IPS-18a (cell line): ENCODE data around the gene TMEM121.
"Not testable (repeated sequence)": the region's sequence is repeated elsewhere in the genome, so short reads cannot be mapped to it uniquely, and the experiment has no call there.

Source experiments
- H3K27ac ChIP-seq: one replicate; pipeline ENCODE4 v1.5.1; 2013; ENCODE audit warnings: low read length
- H3K27me3 ChIP-seq: one replicate; pipeline ENCODE4 v1.6.1; 2013; ENCODE audit warnings: mild to moderate bottlenecking, low read length; ENCODE audit not compliant: control insufficient read depth, insufficient read depth
- H3K36me3 ChIP-seq: one replicate; pipeline ENCODE4 v1.6.1; 2013; ENCODE audit warnings: low read depth, low read length; ENCODE audit not compliant: control insufficient read depth
- H3K4me1 ChIP-seq: one replicate; pipeline ENCODE4 v1.6.1; 2013; ENCODE audit warnings: low read depth, low read length; ENCODE audit not compliant: control insufficient read depth
- H3K4me3 ChIP-seq: one replicate; pipeline ENCODE4 v1.5.1; 2013; ENCODE audit warnings: low read length
- H3K9ac ChIP-seq: one replicate; pipeline ENCODE4 v1.6.1; 2013; ENCODE audit warnings: mild to moderate bottlenecking, low read length, moderate library complexity
- H3K9me3 ChIP-seq: one replicate; pipeline ENCODE4 v1.6.1; 2013; ENCODE audit warnings: low read depth, low read length; ENCODE audit not compliant: control insufficient read depth

Gene TMEM121

GRCh38 chr14:105565185-105565919, 39.0 kb downstream of the TMEM121 start:
- H3K36me3 ChIP-seq, H3K4me1 ChIP-seq, H3K4me3 ChIP-seq, H3K27ac ChIP-seq, H3K27me3 ChIP-seq, H3K9ac ChIP-seq: not testable (repeated sequence)
- H3K9me3 ChIP-seq = peaks cover 33% of the 10 kb centered on the region

GRCh38 chr14:105566248-105567163, 40.1 kb downstream of the TMEM121 start:
- not testable (repeated sequence) for H3K36me3 ChIP-seq, H3K27me3 ChIP-seq, H3K9ac ChIP-seq, H3K4me3 ChIP-seq, H3K27ac ChIP-seq, H3K4me1 ChIP-seq
- H3K9me3 ChIP-seq = peaks cover 38% of the 10 kb centered on the region

- H3K36me3 ChIP-seq, H3K9ac ChIP-seq, H3K4me3 ChIP-seq, H3K27me3 ChIP-seq, H3K27ac ChIP-seq, H3K4me1 ChIP-seq: not testable (repeated sequence)
- peaks cover 37% of the 10 kb centered on the region for H3K9me3 ChIP-seq
Observed at GRCh38 chr14:105567164-105568103, 41.1 kb downstream of the TMEM121 start.

DNA sequence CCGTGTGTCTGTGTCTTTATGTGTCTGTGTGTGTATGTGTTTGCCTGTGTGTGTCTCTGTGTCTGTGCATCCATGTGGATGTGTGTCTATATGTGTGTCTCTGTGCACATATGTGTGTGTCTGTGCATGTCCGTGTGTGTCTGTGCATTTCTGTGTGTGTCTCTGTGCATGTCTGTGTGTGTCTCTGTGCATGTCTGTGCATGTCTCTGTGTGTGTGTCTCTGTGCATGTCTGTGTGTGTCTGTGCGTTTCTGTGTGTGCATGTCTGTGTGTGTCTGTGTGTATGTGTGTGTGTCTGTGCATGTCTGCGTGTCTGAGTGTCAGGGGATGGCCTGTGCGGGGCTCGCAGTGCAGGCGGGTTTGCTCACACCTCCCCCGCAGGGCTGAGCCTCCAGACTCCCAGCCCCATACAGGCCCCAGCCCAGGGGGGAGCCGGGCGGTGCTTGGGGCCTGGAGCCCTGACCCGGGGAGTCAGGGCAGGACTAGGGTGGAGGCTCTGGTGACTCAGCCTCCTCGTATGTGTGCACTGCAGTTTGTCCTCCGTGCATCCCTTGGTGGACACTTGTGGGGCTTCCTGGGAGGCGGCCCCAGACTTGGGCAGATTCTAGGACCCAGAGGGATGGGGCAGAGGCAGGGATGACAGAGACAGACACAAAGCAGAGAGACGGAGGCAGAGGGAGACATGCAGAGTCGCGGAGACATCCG, 41.9 kb downstream of the TMEM121 start:
- H3K9ac ChIP-seq, H3K27me3 ChIP-seq, H3K27ac ChIP-seq, H3K4me3 ChIP-seq, H3K36me3 ChIP-seq, H3K4me1 ChIP-seq: not testable (repeated sequence)
- H3K9me3 ChIP-seq = peaks cover 31% of the 10 kb centered on the region

DNA sequence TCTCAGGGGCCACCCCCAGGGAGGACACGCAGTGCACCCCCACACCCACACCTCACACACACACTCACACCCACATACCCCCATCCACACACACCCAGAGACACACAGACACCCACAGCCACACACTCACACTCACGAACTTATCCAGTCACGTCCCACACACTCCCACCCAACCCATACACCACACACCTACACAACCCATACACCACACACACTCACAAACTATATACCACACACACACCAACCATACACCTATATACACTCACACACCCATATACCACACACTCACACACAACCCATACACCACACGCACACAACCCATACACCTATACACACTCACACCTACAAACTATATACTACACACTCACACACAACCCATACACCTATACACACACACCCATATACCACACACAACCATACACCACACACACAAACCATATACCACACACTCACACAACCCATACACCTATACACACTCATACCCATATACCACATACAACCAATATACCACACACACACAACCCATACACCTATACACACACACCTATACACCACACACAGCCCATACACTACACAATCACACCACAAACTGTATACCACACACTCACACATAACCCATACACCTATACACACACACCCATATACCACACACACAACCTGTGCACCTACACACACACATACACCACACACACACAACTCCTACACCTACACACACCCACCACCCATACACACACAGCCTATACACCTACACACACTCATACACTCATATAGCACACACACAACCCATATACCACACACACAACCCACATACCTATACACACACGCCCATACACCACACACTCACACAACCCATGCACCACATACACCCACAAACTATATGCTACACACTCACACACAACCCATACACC, 42.7 kb downstream of the TMEM121 start:
- H3K27ac ChIP-seq = no peak overlapping the region
- H3K9ac ChIP-seq = no peak overlapping the region
- no peak overlapping the region for H3K4me3 ChIP-seq
- no peaks in the 10 kb centered on the region for H3K4me1 ChIP-seq
- no peaks in the 10 kb centered on the region for H3K36me3 ChIP-seq
- H3K27me3 ChIP-seq = no peaks in the 10 kb centered on the region
- peaks cover 32% of the 10 kb centered on the region for H3K9me3 ChIP-seq

- H3K4me1 ChIP-seq = no peaks in the 10 kb centered on the region
- H3K9me3 ChIP-seq = peaks cover 32% of the 10 kb centered on the region
- no peak overlapping the region for H3K4me3 ChIP-seq
- no peaks in the 10 kb centered on the region for H3K36me3 ChIP-seq
- no peak overlapping the region for H3K9ac ChIP-seq
- H3K27ac ChIP-seq = no peak overlapping the region
- H3K27me3 ChIP-seq = no peaks in the 10 kb centered on the region
Observed at GRCh38 chr14:105570482-105570881, 44.1 kb downstream of the TMEM121 start.

GRCh38 chr14:105571181-105571951, 45.0 kb downstream of the TMEM121 start:
- not testable (repeated sequence) for H3K27me3 ChIP-seq, H3K9ac ChIP-seq, H3K4me1 ChIP-seq, H3K4me3 ChIP-seq, H3K36me3 ChIP-seq, H3K27ac ChIP-seq
- H3K9me3 ChIP-seq = peaks cover 33% of the 10 kb centered on the region

DNA sequence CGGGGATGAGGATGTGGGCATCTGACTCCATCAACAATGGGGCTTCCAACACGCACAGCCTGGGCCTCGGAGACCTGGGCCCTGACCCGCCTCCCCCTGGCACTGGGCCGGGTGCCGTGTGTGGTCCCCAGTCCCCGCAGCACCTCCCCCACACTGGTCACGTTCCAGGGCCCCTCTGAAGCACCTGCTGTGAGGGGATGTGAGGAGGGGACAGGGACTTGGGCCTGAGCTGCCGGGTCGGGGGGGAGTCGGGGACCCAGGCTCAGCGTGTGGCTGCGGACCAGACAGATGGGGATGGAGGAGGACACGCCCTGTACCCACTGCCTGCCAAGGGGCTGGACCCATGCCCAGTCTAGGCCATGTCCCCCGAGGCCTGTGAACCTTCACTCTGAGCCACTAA, 45.7 kb downstream of the TMEM121 start:
- not testable (repeated sequence) for H3K9ac ChIP-seq, H3K4me1 ChIP-seq, H3K27ac ChIP-seq, H3K27me3 ChIP-seq, H3K4me3 ChIP-seq, H3K36me3 ChIP-seq
- H3K9me3 ChIP-seq = peaks cover 39% of the 10 kb centered on the region

DNA sequence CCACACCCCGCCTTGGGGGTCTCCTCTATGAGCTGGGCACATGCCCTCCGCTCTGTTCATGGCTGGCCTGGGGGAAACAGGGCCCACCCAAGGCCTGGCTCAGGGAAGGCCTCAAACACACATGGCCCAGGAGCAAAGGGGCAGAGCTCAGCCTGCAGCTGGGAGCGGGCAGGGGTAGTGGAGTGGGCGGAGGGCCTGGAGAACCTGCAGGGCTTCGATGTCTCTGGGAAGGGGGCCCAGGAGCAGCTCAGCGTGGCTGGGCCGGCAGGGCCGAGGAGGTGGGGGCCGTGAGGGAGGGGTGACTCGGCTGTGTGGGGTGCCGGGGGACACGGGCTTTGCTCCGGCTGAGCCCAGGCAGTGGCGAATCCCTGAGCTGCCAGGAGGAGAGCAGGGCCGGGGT, 47.5 kb downstream of the TMEM121 start:
- H3K4me3 ChIP-seq, H3K27me3 ChIP-seq, H3K36me3 ChIP-seq, H3K4me1 ChIP-seq, H3K9ac ChIP-seq, H3K27ac ChIP-seq: not testable (repeated sequence)
- peaks cover 44% of the 10 kb centered on the region for H3K9me3 ChIP-seq

DNA sequence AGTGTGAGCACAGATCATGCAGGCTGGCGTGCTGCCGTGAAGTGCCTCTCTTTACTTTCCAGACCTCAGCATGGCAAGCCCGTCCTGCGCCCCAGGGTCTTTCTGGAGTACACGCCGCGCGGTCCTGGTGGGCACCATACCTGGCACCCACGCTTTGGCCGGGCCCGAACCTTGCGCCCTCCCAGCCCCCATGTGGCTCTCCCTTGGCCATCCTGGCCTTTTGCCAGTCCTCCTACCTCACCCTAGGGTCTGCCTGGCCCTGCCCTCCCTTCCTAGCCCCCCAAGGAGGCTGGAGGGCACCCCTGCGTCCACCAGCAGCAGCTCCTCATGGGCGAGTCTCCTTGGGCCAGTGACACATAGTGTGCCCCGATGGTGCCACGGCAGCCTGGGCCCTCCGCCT, 48.0 kb downstream of the TMEM121 start:
- not testable (repeated sequence) for H3K9ac ChIP-seq, H3K27ac ChIP-seq, H3K36me3 ChIP-seq, H3K4me1 ChIP-seq, H3K27me3 ChIP-seq, H3K4me3 ChIP-seq
- H3K9me3 ChIP-seq = peaks cover 39% of the 10 kb centered on the region
